ENCODE measurements around the gene VEZT. TPM values are rescaled to one million over a fixed set of nuclear protein-coding genes. Genes with fewer than 3 reads are reported as not detected.

Gene VEZT
- total RNA-seq, 1 experiment from 2014 or later = 149 TPM

GRCh38 chr12:95248604-95249360, 31.2 kb downstream of the VEZT start:
- H3K4me3 Mint-ChIP-seq (ENCODE audit: low read depth, unreplicated experiment) = no peak overlapping the region
- no TSS peak for BruUV-seq (replicated peaks)
- no peaks in the 10 kb centered on the region for H3K9me3 Mint-ChIP-seq (ENCODE audit: low read depth, unreplicated experiment)
- H3K27ac Mint-ChIP-seq (ENCODE audit: unreplicated experiment) = peak overlapping the region; percentile 26
- DNase-seq = no peak
- intact Hi-C loops (cut with micrococcal nuclease; ENCODE audit: unreplicated experiment) = no loop called here
- TF ChIP-seq CTCF (IDR thresholded peaks at IDR 0.05; ENCODE audit: unreplicated experiment) = no peak
- peaks cover 39% of the 10 kb centered on the region for H3K36me3 Mint-ChIP-seq (ENCODE audit: insufficient read depth, unreplicated experiment)
- CTCF ChIA-PET = interaction anchor here (0.6 kb wide), 1 partner anchor 18 kb away, joined by 3 read pairs; no protein-coding TSS in a partner anchor
- no peaks in the 10 kb centered on the region for H3K27me3 Mint-ChIP-seq (ENCODE audit: unreplicated experiment)
- peaks cover 11% of the 10 kb centered on the region for H3K4me1 Mint-ChIP-seq (ENCODE audit: low read depth, unreplicated experiment)

DNA sequence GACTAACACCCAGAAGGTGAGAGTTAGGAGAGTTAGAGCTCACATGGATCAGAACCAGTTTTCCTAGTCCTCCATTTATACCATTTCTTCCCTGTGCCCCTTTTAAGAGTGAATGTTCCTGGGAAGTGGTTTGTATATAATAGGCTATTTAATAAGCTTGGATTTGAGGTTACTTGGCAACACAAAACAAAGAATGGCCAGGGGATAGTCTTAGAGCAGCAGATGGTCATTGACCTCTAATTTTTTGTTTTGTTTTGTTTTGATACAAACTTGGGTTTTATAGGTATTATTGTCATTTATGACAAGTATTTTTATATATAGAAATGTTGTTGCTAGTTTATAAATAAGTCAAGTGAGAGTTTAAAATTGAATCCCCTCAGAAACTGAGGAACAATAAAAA, 35.8 kb downstream of the VEZT start:
- Mint-ChIP-seq H3K4me1 (ENCODE audit: low read depth, unreplicated experiment) (peaks cover 13% of the 10 kb centered on the region), H3K27me3 (ENCODE audit: unreplicated experiment) (no peaks in the 10 kb centered on the region), H3K4me3 (ENCODE audit: low read depth, unreplicated experiment) (no peak overlapping the region), H3K27ac (ENCODE audit: unreplicated experiment) (no peak overlapping the region), H3K9me3 (ENCODE audit: low read depth, unreplicated experiment) (no peaks in the 10 kb centered on the region), H3K36me3 (ENCODE audit: insufficient read depth, unreplicated experiment) (peaks cover 54% of the 10 kb centered on the region)
- intact Hi-C loops (cut with micrococcal nuclease; ENCODE audit: unreplicated experiment) = no loop called here
- TF ChIP-seq CTCF (IDR thresholded peaks at IDR 0.05; ENCODE audit: unreplicated experiment) = no peak
- DNase-seq = no peak
- no TSS peak for BruUV-seq (replicated peaks)
- CTCF ChIA-PET = interaction anchor here (0.6 kb wide), 1 partner anchor 24 kb away, joined by 6 read pairs; no protein-coding TSS in a partner anchor

DNA sequence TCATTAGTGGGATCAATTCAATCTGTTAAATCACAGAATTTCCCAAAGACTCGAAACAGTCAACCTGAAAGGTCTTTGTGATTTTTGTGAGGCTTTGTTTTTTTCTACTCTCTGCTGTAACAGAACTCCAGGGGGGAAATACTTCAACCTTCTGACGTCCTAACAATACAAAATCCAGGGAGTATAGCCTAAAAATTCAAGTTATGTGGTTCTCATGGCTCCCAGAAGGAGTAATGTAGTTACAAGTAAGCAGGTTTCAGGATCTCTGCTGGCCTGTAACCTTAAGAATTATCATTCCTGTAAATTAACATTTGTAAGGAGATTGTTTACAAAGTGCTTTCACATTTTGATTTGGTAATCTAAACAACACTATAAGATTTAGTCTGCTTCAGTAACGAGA, 39.9 kb downstream of the VEZT start:
- no peak overlapping the region for H3K4me3 Mint-ChIP-seq (ENCODE audit: low read depth, unreplicated experiment)
- H3K9me3 Mint-ChIP-seq (ENCODE audit: low read depth, unreplicated experiment) = no peaks in the 10 kb centered on the region
- H3K27ac Mint-ChIP-seq (ENCODE audit: unreplicated experiment) = no peak overlapping the region
- DNase-seq = no peak
- intact Hi-C loops (cut with micrococcal nuclease; ENCODE audit: unreplicated experiment) = no loop called here
- peaks cover 26% of the 10 kb centered on the region for H3K4me1 Mint-ChIP-seq (ENCODE audit: low read depth, unreplicated experiment)
- peaks cover 55% of the 10 kb centered on the region for H3K36me3 Mint-ChIP-seq (ENCODE audit: insufficient read depth, unreplicated experiment)
- CTCF ChIA-PET = no interaction called here
- TF ChIP-seq CTCF (IDR thresholded peaks at IDR 0.05; ENCODE audit: unreplicated experiment) = no peak
- H3K27me3 Mint-ChIP-seq (ENCODE audit: unreplicated experiment) = no peaks in the 10 kb centered on the region
- BruUV-seq (replicated peaks) = no TSS peak

- no peak for DNase-seq
Measured at GRCh38 chr12:95258151-95258550, 40.5 kb downstream of the VEZT start.

More at GRCh38 chr12:95258151-95258550, 40.5 kb downstream of the VEZT start:
- no peaks in the 10 kb centered on the region for H3K27me3 Mint-ChIP-seq (ENCODE audit: unreplicated experiment)
- intact Hi-C loops (cut with micrococcal nuclease; ENCODE audit: unreplicated experiment) = no loop called here
- CTCF ChIA-PET = no interaction called here
- BruUV-seq (replicated peaks) = no TSS peak
- no peak overlapping the region for H3K4me3 Mint-ChIP-seq (ENCODE audit: low read depth, unreplicated experiment)
- no peaks in the 10 kb centered on the region for H3K9me3 Mint-ChIP-seq (ENCODE audit: low read depth, unreplicated experiment)
- H3K4me1 Mint-ChIP-seq (ENCODE audit: low read depth, unreplicated experiment) = peaks cover 26% of the 10 kb centered on the region
- TF ChIP-seq CTCF (IDR thresholded peaks at IDR 0.05; ENCODE audit: unreplicated experiment) = no peak
- peaks cover 49% of the 10 kb centered on the region for H3K36me3 Mint-ChIP-seq (ENCODE audit: insufficient read depth, unreplicated experiment)
- H3K27ac Mint-ChIP-seq (ENCODE audit: unreplicated experiment) = no peak overlapping the region

Data from Calu3 (cell line).